Tibial nerve (tissue), 4 donors: ENCODE measurements around the gene RAB5IF.

ENCODE experiments used
- CTCF ChIP-seq, 5 experiments: fragments of 200-600 bp in 3 of 5; fragments of 450-650 bp in 2 of 5; sonication (generic) in 3 of 5; IDR thresholded peaks; one replicate each; pipeline ENCODE4 v1.5.1; 2016 to 2019; ENCODE audit warnings: antibody characterized with exemption in 5 of 5, mild to moderate bottlenecking in 3 of 5, moderate library complexity in 2 of 5
- EP300 ChIP-seq, 2 donors: sonication (generic); formaldehyde crosslinking; IDR thresholded peaks; one replicate each; pipeline ENCODE4 v1.6.1; 2017; ENCODE audit warnings: antibody characterized with exemption in 2 of 2, mild to moderate bottlenecking in 1 of 2

- TF ChIP-seq EP300 (IDR thresholded peaks at IDR 0.05) (no peak), CTCF (IDR thresholded peaks at IDR 0.05) (no peak)
Measured at GRCh38 chr20:36631646-36632045, 26.1 kb downstream of the RAB5IF start.
